H1 (cell line): ENCODE results near the gene CD300H. TPM values are rescaled to one million over a fixed set of nuclear protein-coding genes. Genes with fewer than 3 reads are reported as not detected.

Experiments
- CTCF ChIA-PET: fragments of 300-600 bp; sonication (Branson Sonifier 250); formaldehyde crosslinking; loops from one replicate; lab custom pipeline; 2021; ENCODE audit not compliant: partially characterized antibody; lab: Charles Lee
- POLR2A ChIA-PET: fragments of 300-600 bp; sonication (Branson Sonifier 250); formaldehyde crosslinking; loops from one replicate; lab custom pipeline; 2021; ENCODE audit warnings: inconsistent platforms; ENCODE audit not compliant: partially characterized antibody; lab: Charles Lee
- DNase-seq, 2 experiments: peaks; one replicate each; pipeline versions ENCODE4 v3.0.0 to v3.0.0-alpha.2; 2010 to 2022; ENCODE audit warnings: low spot score in 2 of 2, low read depth in 1 of 2, mixed read lengths in 1 of 2
- FAIRE-seq: peaks from 2 replicates; lab custom pipeline; 2011; peaks lifted over from hg19 to GRCh38; lab: Jason Lieb, UNC
- H2AFZ ChIP-seq: 2 replicates; pipeline ENCODE4 v1.8.1; 2012; ENCODE audit warnings: low read length, inconsistent platforms
- H2AK5ac ChIP-seq: 2 replicates; pipeline ENCODE4 v1.6.1; 2013; ENCODE audit warnings: low read depth, low read length
- H2BK120ac ChIP-seq: replicated peaks from 2 replicates; pipeline ENCODE3; 2013; ENCODE audit warnings: low read depth, low read length, inconsistent platforms
- H2BK12ac ChIP-seq: 2 replicates; pipeline ENCODE4 v1.6.1; 2013; ENCODE audit warnings: low read depth, low read length
- H2BK15ac ChIP-seq: 2 replicates; pipeline ENCODE4 v1.6.1; 2013; ENCODE audit warnings: low read length
- H2BK20ac ChIP-seq: 2 replicates; pipeline ENCODE4 v1.6.1; 2013; ENCODE audit warnings: low read length
- H2BK5ac ChIP-seq: 2 replicates; pipeline ENCODE4 v1.6.1; 2013; ENCODE audit warnings: low read depth, low read length
- H3K14ac ChIP-seq: 2 replicates; pipeline ENCODE4 v1.6.1; 2013; ENCODE audit warnings: inconsistent platforms; ENCODE audit not compliant: insufficient read length
- H3K18ac ChIP-seq: 2 replicates; pipeline ENCODE4 v1.6.1; 2013; ENCODE audit warnings: low read length; ENCODE audit errors: extremely low read depth
- H3K23ac ChIP-seq: 2 replicates; pipeline ENCODE4 v1.6.1; 2013; ENCODE audit warnings: inconsistent platforms; ENCODE audit not compliant: insufficient read length
- H3K23me2 ChIP-seq: 2 replicates; pipeline ENCODE4 v1.6.1; 2013; ENCODE audit warnings: low read depth, low read length
- H3K27ac ChIP-seq: 2 replicates; pipeline ENCODE4 v1.6.1; 2011; ENCODE audit warnings: low read depth, low read length, inconsistent platforms
- H3K27me3 ChIP-seq, 4 experiments: replicated peaks in 1 of 4; 1 replicate in 1 of 4; 2 replicates in 3 of 4; pipeline versions ENCODE4 v1.6.1 to v1.8.1; 2011 to 2013; ENCODE audit warnings: low read length in 3 of 4, mild to moderate bottlenecking in 3 of 4, inconsistent platforms in 2 of 4, mixed read lengths in 2 of 4, moderate library complexity in 1 of 4; ENCODE audit not compliant: control insufficient read depth in 3 of 4, insufficient read depth in 3 of 4; ENCODE audit errors: extremely low read depth in 1 of 4
- H3K36me3 ChIP-seq, 4 experiments: 2 replicates each; pipeline versions ENCODE4 v1.6.1 to v1.8.1; 2011 to 2013; ENCODE audit warnings: mild to moderate bottlenecking in 4 of 4, low read length in 3 of 4, moderate library complexity in 2 of 4, control low read depth in 1 of 4, inconsistent platforms in 1 of 4; ENCODE audit not compliant: insufficient read depth in 4 of 4, control insufficient read depth in 2 of 4
- H3K4ac ChIP-seq: replicated peaks from 2 replicates; pipeline ENCODE3; 2013; ENCODE audit warnings: low read length, low read depth, mixed read lengths, inconsistent platforms; ENCODE audit not compliant: insufficient read length
- H3K4me1 ChIP-seq, 4 experiments: replicated peaks in 1 of 4; 1 replicate in 1 of 4; 2 replicates in 3 of 4; pipeline versions ENCODE4 v1.6.1 to v1.8.1; 2011 to 2013; ENCODE audit warnings: low read length in 3 of 4, inconsistent platforms in 2 of 4, mixed read lengths in 1 of 4; ENCODE audit not compliant: insufficient read depth in 4 of 4, control insufficient read depth in 3 of 4
- H3K4me2 ChIP-seq, 2 experiments: 2 replicates each; pipeline versions ENCODE4 v1.6.1 to v1.8.1; 2011 to 2013; ENCODE audit warnings: low read depth in 2 of 2, low read length in 2 of 2, control low read depth in 1 of 2, inconsistent platforms in 1 of 2, mild to moderate bottlenecking in 1 of 2; ENCODE audit not compliant: insufficient read depth in 1 of 2
- H3K4me3 ChIP-seq, 4 experiments: fragments of 200-600, 300-600 bp in 1 of 4; sonication (generic), shearing (Covaris generic), sonication (Bioruptor Twin) in 1 of 4; 2 replicates each; pipeline versions ENCODE4 v1.5.1 to v1.8.1; 2011 to 2016; ENCODE audit warnings: low read length in 4 of 4, low read depth in 3 of 4, control low read depth in 2 of 4, inconsistent platforms in 2 of 4, mild to moderate bottlenecking in 2 of 4, mixed read lengths in 1 of 4, moderate library complexity in 1 of 4; ENCODE audit not compliant: insufficient read depth in 2 of 4; ENCODE audit errors: extremely low read depth in 1 of 4
- H3K56ac ChIP-seq: replicated peaks from 2 replicates; pipeline ENCODE3; 2013; ENCODE audit warnings: low read depth, mild to moderate bottlenecking, mixed read lengths, low read length, inconsistent platforms; ENCODE audit not compliant: insufficient read length
- H3K79me1 ChIP-seq: 2 replicates; pipeline ENCODE4 v1.6.1; 2013; ENCODE audit warnings: low read depth, low read length, control low read depth
- H3K79me2 ChIP-seq, 2 experiments: 2 replicates each; pipeline versions ENCODE4 v1.6.1 to v1.8.1; 2012 to 2013; ENCODE audit warnings: low read length in 2 of 2, mild to moderate bottlenecking in 2 of 2, inconsistent platforms in 1 of 2; ENCODE audit not compliant: insufficient read depth in 2 of 2, control insufficient read depth in 1 of 2
- H3K9ac ChIP-seq, 4 experiments: replicated peaks in 1 of 4; 1 replicate in 1 of 4; 2 replicates in 3 of 4; pipeline versions ENCODE4 v1.6.1 to v1.8.1; 2011 to 2013; ENCODE audit warnings: low read depth in 3 of 4, low read length in 3 of 4, control low read depth in 2 of 4, mild to moderate bottlenecking in 2 of 4, moderate library complexity in 2 of 4, inconsistent platforms in 1 of 4; ENCODE audit errors: extremely low read depth in 1 of 4
- H3K9me3 ChIP-seq, 2 experiments: 2 replicates each; pipeline versions ENCODE4 v1.6.1 to v1.8.1; 2012 to 2013; ENCODE audit warnings: mild to moderate bottlenecking in 2 of 2, moderate library complexity in 2 of 2, control low read depth in 1 of 2, inconsistent platforms in 1 of 2, low read depth in 1 of 2, low read length in 1 of 2, mixed read lengths in 1 of 2; ENCODE audit not compliant: insufficient read depth in 2 of 2
- H4K20me1 ChIP-seq, 2 experiments: replicated peaks in 1 of 2; 2 replicates each; pipeline versions ENCODE3 to v1.8.1; 2011 to 2013; ENCODE audit warnings: inconsistent platforms in 2 of 2, low read length in 2 of 2, mild to moderate bottlenecking in 1 of 2; ENCODE audit not compliant: insufficient read depth in 2 of 2, control insufficient read depth in 1 of 2
- H4K5ac ChIP-seq: 2 replicates; pipeline ENCODE4 v1.6.1; 2013; ENCODE audit warnings: low read length, low read depth, mixed read lengths, inconsistent platforms; ENCODE audit not compliant: insufficient read length
- H4K8ac ChIP-seq: 2 replicates; pipeline ENCODE4 v1.8.0; 2013; ENCODE audit warnings: mild to moderate bottlenecking, moderate library complexity, low read length, inconsistent platforms; ENCODE audit not compliant: insufficient read depth; ENCODE audit errors: extremely low read depth
- H4K91ac ChIP-seq: replicated peaks from 2 replicates; pipeline ENCODE3; 2013; ENCODE audit warnings: low read length, mixed read lengths, inconsistent platforms; ENCODE audit not compliant: insufficient read length
- ASH2L ChIP-seq: fragments of 200-600, 300-600 bp; sonication (generic); IDR thresholded peaks from one replicate; pipeline ENCODE4 v1.7.1; 2017; ENCODE audit warnings: low read length
- CHD1 ChIP-seq: IDR thresholded peaks from 2 replicates; pipeline ENCODE4 v1.6.1; 2012; ENCODE audit warnings: low read depth, low read length, improper control_type of control experiment
- EGR1 ChIP-seq: IDR thresholded peaks from 2 replicates; pipeline ENCODE4 v1.6.1; 2011; ENCODE audit warnings: low read depth, low read length, borderline replicate concordance
- JUN ChIP-seq: IDR thresholded peaks from 2 replicates; pipeline ENCODE4 v1.6.1; 2011; ENCODE audit warnings: low read depth, mild to moderate bottlenecking, improper control_type of control experiment, low read length
- KDM4A ChIP-seq: IDR thresholded peaks from one replicate; pipeline ENCODE4 v1.7.1; 2012; ENCODE audit warnings: low read depth, mild to moderate bottlenecking, moderate library complexity, low read length, inconsistent platforms; ENCODE audit not compliant: severe bottlenecking
- POU5F1 ChIP-seq: IDR thresholded peaks from 2 replicates; pipeline ENCODE4 v1.6.1; 2011; ENCODE audit warnings: low read depth, mild to moderate bottlenecking, low read length, moderate library complexity
- TEAD4 ChIP-seq: IDR thresholded peaks from 2 replicates; pipeline ENCODE4 v1.6.1; 2012; ENCODE audit warnings: low read depth, low read length, inconsistent platforms, mixed read lengths
- WGBS, 2 experiments: shearing (Covaris generic) in 1 of 2; methylation state at CpG; one replicate each; pipeline versions ENCODE4 v1.1.6 to v1.1.7; 2013 to 2015; ENCODE audit warnings: low lambda C conversion rate in 2 of 2, mixed read lengths in 2 of 2, inconsistent platforms in 1 of 2, low coverage in 1 of 2, missing lambda C conversion rate in 1 of 2; ENCODE audit not compliant: insufficient replicate concordance in 2 of 2, insufficient coverage in 1 of 2, insufficient read length in 1 of 2; ENCODE audit errors: extremely low coverage in 1 of 2, missing lambda C conversion rate in 1 of 2; 5-methylcytosine and 5-hydroxymethylcytosine counted together
- polyA plus RNA-seq, 7 experiments: library from polyadenylated mRNA; depleted of rRNA in 3 of 7; stranded (reverse) in 5 of 7; unstranded in 2 of 7; fragments of >200 nt in 5 of 7; fragments of 200-250 nt in 2 of 7; gene quantifications; 1 replicate in 5 of 7; 2 replicates in 1 of 7; 4 replicates in 1 of 7; pipeline versions ENCODE4 v1.2.1 to v1.2.3, GENCODE V29; 2011 to 2013; ENCODE audit warnings: missing spikeins in 2 of 7, mixed read lengths in 2 of 7
- total RNA-seq: library from RNA; stranded (reverse); fragmentation: NEBNext Ultra II Directional; extraction: Animal tissue kit (Norgen Biotek cat#: 25700); gene quantifications from 2 replicates; pipeline ENCODE4 v1.2.1, GENCODE V29; 2021
- TF ChIP-seq, protein P1 (sequence below): IDR thresholded peaks from 2 replicates; pipeline ENCODE4 v1.6.1; 2011; ENCODE audit warnings: low read length, improper control_type of control experiment

The CD300H gene
- total and polyA plus RNA-seq, 2 of the 8 experiments (the other 6 are each of a cell fraction or from before 2014, with no cell fraction given), result not detected

DNA sequence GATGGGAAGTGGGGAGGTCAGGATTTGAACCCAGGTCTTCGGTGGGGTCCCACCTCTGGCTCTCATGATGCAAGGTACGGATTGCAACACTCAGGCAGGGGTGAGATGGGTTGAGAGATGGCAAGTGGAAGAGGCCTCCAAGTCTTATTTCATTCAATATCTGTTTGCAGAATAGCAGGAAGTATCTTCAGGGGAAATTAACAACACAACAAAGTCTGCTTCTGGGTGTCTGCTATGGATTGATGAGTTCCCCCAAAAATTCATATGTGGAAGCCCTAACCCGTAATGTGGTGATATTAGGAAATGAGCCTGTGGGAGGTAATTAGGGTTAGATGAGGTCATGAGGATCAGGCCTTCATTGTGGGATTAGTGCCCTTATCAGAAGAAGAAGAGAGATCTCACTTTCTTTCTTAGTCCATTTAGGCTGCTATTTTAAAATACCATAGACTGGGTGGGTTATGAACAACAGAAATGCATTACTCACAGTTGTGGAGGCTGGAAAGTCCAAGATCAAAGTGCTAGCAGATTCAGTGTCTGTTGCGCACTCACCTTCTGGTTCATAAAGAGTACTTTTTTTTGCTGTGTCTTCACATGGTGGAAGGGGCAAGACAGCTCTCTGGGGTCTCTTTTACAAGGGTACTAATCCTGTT is 4.4 kb upstream of the CD300H start:
- H3K36me3 ChIP-seq, result no peaks in the 10 kb centered on the region
- H4K5ac ChIP-seq, result no peak overlapping the region
- H3K4ac ChIP-seq, result no peak overlapping the region
- no peak for FAIRE-seq
- peaks cover 0 to 3% (median 0%) of the 10 kb centered on the region in 4 experiments; a peak in 1 of 7 replicates for H3K4me1 ChIP-seq
- no peak overlapping the region for H3K4me2 ChIP-seq
- no peak overlapping the region for H3K18ac ChIP-seq
- H4K20me1 ChIP-seq, result peaks cover 0 to 10% of the 10 kb centered on the region in 2 experiments
- no peak overlapping the region for H3K14ac ChIP-seq
- no peak overlapping the region for H3K56ac ChIP-seq
- H2BK12ac ChIP-seq, result no peak overlapping the region
- no peaks in the 10 kb centered on the region for H3K9me3 ChIP-seq
- H2BK120ac ChIP-seq, result no peak overlapping the region
- H2AK5ac ChIP-seq, result no peak overlapping the region
- H2BK20ac ChIP-seq, result no peak overlapping the region
- no peak overlapping the region for H3K9ac ChIP-seq
- peaks cover 7% of the 10 kb centered on the region for H3K79me1 ChIP-seq
- CTCF ChIA-PET, result interaction anchor here (0.8 to 2.0 kb wide), 5 partner anchors 11 to 192 kb away, joined by 3 to 8 read pairs (median 4); no protein-coding TSS in a partner anchor
- H3K27me3 ChIP-seq, result peaks cover 0 to 4% (median under 1%) of the 10 kb centered on the region in 4 experiments; a peak in 1 of 7 replicates
- no peak overlapping the region for H2BK5ac ChIP-seq
- no peak overlapping the region for H4K8ac ChIP-seq
- WGBS, 2 experiments, result 93% methylated on average over 4 of the region's 4 CpGs; no CpG with 5 or more reads in 1 of the 2 experiments
- H2AFZ ChIP-seq, result no peak overlapping the region
- no peak for DNase-seq
- no peak overlapping the region for H3K27ac ChIP-seq
- TF ChIP-seq, protein P1, sequence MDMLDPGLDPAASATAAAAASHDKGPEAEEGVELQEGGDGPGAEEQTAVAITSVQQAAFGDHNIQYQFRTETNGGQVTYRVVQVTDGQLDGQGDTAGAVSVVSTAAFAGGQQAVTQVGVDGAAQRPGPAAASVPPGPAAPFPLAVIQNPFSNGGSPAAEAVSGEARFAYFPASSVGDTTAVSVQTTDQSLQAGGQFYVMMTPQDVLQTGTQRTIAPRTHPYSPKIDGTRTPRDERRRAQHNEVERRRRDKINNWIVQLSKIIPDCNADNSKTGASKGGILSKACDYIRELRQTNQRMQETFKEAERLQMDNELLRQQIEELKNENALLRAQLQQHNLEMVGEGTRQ, result no peak
- TF ChIP-seq JUN (no peak), KDM4A (no peak), ASH2L (no peak), POU5F1 (no peak), TEAD4 (no peak), EGR1 (no peak), CHD1 (no peak)
- peaks cover 10% of the 10 kb centered on the region for H3K23me2 ChIP-seq
- H3K4me3 ChIP-seq, result no peak overlapping the region
- H2BK15ac ChIP-seq, result no peak overlapping the region
- H3K79me2 ChIP-seq, result no peaks in the 10 kb centered on the region; a peak in 1 of 4 replicates
- H3K23ac ChIP-seq, result no peak overlapping the region
- H4K91ac ChIP-seq, result no peak overlapping the region
- POLR2A ChIA-PET, result no interaction called here
